Measurements from ENCODE around the gene TRMT1.

Gene TRMT1

GRCh38 chr19:13127811-13128575 is 11.5 kb upstream of the TRMT1 start:
- DNase-seq (ENCODE audit: extremely low read depth in 1 of 2, low read depth in 1 of 2): no peak

- no peak for DNase-seq (ENCODE audit: extremely low read depth in 1 of 2, low read depth in 1 of 2)
Observed at GRCh38 chr19:13127051-13127450, 10.5 kb upstream of the TRMT1 start.

- no peak for DNase-seq (ENCODE audit: extremely low read depth in 1 of 2, low read depth in 1 of 2)
Observed at GRCh38 chr19:13122980-13123957, 6.7 kb upstream of the TRMT1 start.

- no peak for DNase-seq (ENCODE audit: extremely low read depth in 1 of 2, low read depth in 1 of 2)
Observed at GRCh38 chr19:13122275-13122878, 5.8 kb upstream of the TRMT1 start.

- no peak for DNase-seq (ENCODE audit: extremely low read depth in 1 of 2, low read depth in 1 of 2)
Observed at GRCh38 chr19:13121551-13122274, 5.2 kb upstream of the TRMT1 start.

GRCh38 chr19:13120817-13121216 is 4.3 kb upstream of the TRMT1 start:
- DNase-seq (ENCODE audit: extremely low read depth in 1 of 2, low read depth in 1 of 2): no peak

GRCh38 chr19:13120031-13120430 is 3.5 kb upstream of the TRMT1 start:
- DNase-seq (ENCODE audit: extremely low read depth in 1 of 2, low read depth in 1 of 2): no peak

- DNase-seq (ENCODE audit: extremely low read depth in 1 of 2, low read depth in 1 of 2): no peak
Observed at GRCh38 chr19:13119627-13120026, 3.1 kb upstream of the TRMT1 start.

GRCh38 chr19:13118424-13119193 is 2.1 kb upstream of the TRMT1 start:
- DNase-seq (ENCODE audit: extremely low read depth in 1 of 2, low read depth in 1 of 2): no peak

GRCh38 chr19:13117772-13118423 is 1.4 kb upstream of the TRMT1 start, which contains the start of gene NACC1:
Gene NACC1, plus strand, starts transcription at chr19:13118264. Its CDS starts 16,944 bp downstream, at chr19:13135208.
- peak; percentile 83 to 86 for DNase-seq (ENCODE audit: extremely low read depth in 1 of 2, low read depth in 1 of 2)

GRCh38 chr19:13117176-13117771 is 734 bp upstream of the TRMT1 start:
- DNase-seq (ENCODE audit: extremely low read depth in 1 of 2, low read depth in 1 of 2): no peak

- DNase-seq (ENCODE audit: extremely low read depth in 1 of 2, low read depth in 1 of 2): no peak
Observed at GRCh38 chr19:13115936-13116281, 631 bp downstream of the TRMT1 start.

GRCh38 chr19:13112555-13112954 is 4.0 kb downstream of the TRMT1 start:
- DNase-seq (ENCODE audit: extremely low read depth in 1 of 2, low read depth in 1 of 2): no peak

- no peak for DNase-seq (ENCODE audit: extremely low read depth in 1 of 2, low read depth in 1 of 2)
Observed at GRCh38 chr19:13110099-13110610, 6.4 kb downstream of the TRMT1 start.

- no peak for DNase-seq (ENCODE audit: extremely low read depth in 1 of 2, low read depth in 1 of 2)
Observed at GRCh38 chr19:13109361-13110098, 7.0 kb downstream of the TRMT1 start.

- DNase-seq (ENCODE audit: extremely low read depth in 1 of 2, low read depth in 1 of 2): no peak
Observed at GRCh38 chr19:13104848-13105711, 11.5 kb downstream of the TRMT1 start.

GRCh38 chr19:13104360-13104847 is 12.1 kb downstream of the TRMT1 start:
- no peak for DNase-seq (ENCODE audit: extremely low read depth in 1 of 2, low read depth in 1 of 2)
